HCT116 (cell line): Measurements from ENCODE around the gene PHACTR1. TPM values are rescaled to one million over a fixed set of nuclear protein-coding genes. Genes with fewer than 3 reads are reported as not detected.

Source experiments
- ATAC-seq: fragments of 200-7000 bp; cut with Tn5 transposase; 2 replicates; pipeline ENCODE4 v1.9.1; 2020; ENCODE audit warnings: mild to moderate bottlenecking, moderate library complexity
- BruUV-seq: library from RNA; stranded (reverse); fragments of 400-500 nt; replicated peaks from 2 replicates; lab custom pipeline; 2021; lab: Mats Ljungman, UMichigan
- CTCF ChIA-PET: fragments of 300-600 bp; sonication (Branson Sonifier 250); formaldehyde crosslinking; loops from one replicate; lab custom pipeline; 2021; ENCODE audit warnings: antibody characterized with exemption; lab: Charles Lee
- POLR2A ChIA-PET: fragments of 300-600, 350-600 bp; sonication (Branson Sonifier 250); formaldehyde crosslinking; loops from one replicate; lab custom pipeline; 2021; ENCODE audit warnings: antibody characterized with exemption; lab: Charles Lee
- RAD21 ChIA-PET, 2 experiments: fragments of 300-600 bp; sonication (Branson Sonifier 250); formaldehyde crosslinking; loops; one replicate each; lab custom pipeline; 2023; ENCODE audit warnings: low total read pairs in 2 of 2; ENCODE audit not compliant: uncharacterized antibody in 2 of 2, unreplicated experiment in 2 of 2, low non-redundant PET in 1 of 2; lab: Charles Lee
- DNase-seq: peaks from one replicate; pipeline ENCODE4 v3.0.0-alpha.2; 2010; ENCODE audit warnings: low read depth, low spot score
- H2AFZ ChIP-seq: fragments of 200-600 bp; shearing (Covaris generic), sonication (generic); 2 replicates; pipeline ENCODE4 v1.6.1; 2017; ENCODE audit warnings: low read depth, mixed run types, mixed read lengths, antibody characterized with exemption, low read length; ENCODE audit not compliant: poor library complexity, severe bottlenecking
- H3K27ac ChIP-seq: 2 replicates; pipeline ENCODE4 v1.5.1; 2012; ENCODE audit warnings: low read depth, low read length
- H3K27me3 ChIP-seq: fragments of 200-600 bp; sonication (generic); 2 replicates; pipeline ENCODE4 v1.6.1; 2016; ENCODE audit warnings: mixed run types, low read length, mixed read lengths; ENCODE audit not compliant: insufficient read depth
- H3K36me3 ChIP-seq, 2 experiments: fragments of 200-500 bp in 1 of 2; fragments of 200-600 bp in 1 of 2; sonication (Bioruptor generic) in 1 of 2; sonication (generic) in 1 of 2; 2 replicates each; pipeline versions ENCODE4 v1.5.1 to v1.6.1; 2014 to 2016; ENCODE audit warnings: low read length in 2 of 2, inconsistent platforms in 1 of 2, mixed read lengths in 1 of 2, mixed run types in 1 of 2; ENCODE audit not compliant: insufficient read depth in 2 of 2, control insufficient read depth in 1 of 2
- H3K4me1 ChIP-seq, 2 experiments: fragments of 200-600 bp in 1 of 2; sonication (generic) in 1 of 2; 2 replicates each; pipeline versions ENCODE4 v1.5.1 to v1.6.1; 2012 to 2017; ENCODE audit warnings: low read length in 2 of 2, inconsistent platforms in 1 of 2, mild to moderate bottlenecking in 1 of 2, mixed read lengths in 1 of 2, mixed run types in 1 of 2, moderate library complexity in 1 of 2; ENCODE audit not compliant: insufficient read depth in 2 of 2, control insufficient read depth in 1 of 2
- H3K4me2 ChIP-seq: fragments of 200-600 bp; sonication (generic); 2 replicates; pipeline ENCODE4 v1.6.1; 2017; ENCODE audit warnings: mixed run types, low read length, mixed read lengths
- H3K4me3 ChIP-seq, 2 experiments: fragments of 200-600 bp in 1 of 2; sonication (generic) in 1 of 2; replicated peaks in 1 of 2; 2 replicates each; pipeline ENCODE4 v1.5.1; 2011 to 2016; ENCODE audit warnings: low read length in 2 of 2, control low read depth in 1 of 2, low read depth in 1 of 2, mild to moderate bottlenecking in 1 of 2, mixed read lengths in 1 of 2, mixed run types in 1 of 2
- H3K79me2 ChIP-seq: fragments of 200-600 bp; sonication (generic); 2 replicates; pipeline ENCODE4 v1.6.1; 2017; ENCODE audit warnings: mild to moderate bottlenecking, mixed run types, low read length, moderate library complexity, mixed read lengths; ENCODE audit not compliant: insufficient read depth
- H3K9ac ChIP-seq: fragments of 200-600 bp; sonication (generic); 2 replicates; pipeline ENCODE4 v1.6.1; 2016; ENCODE audit warnings: low read length, mixed read lengths
- H3K9me2 ChIP-seq: fragments of 200-600 bp; sonication (generic), shearing (Covaris generic); 2 replicates; pipeline ENCODE4 v1.6.1; 2017; ENCODE audit warnings: mixed run types, mild to moderate bottlenecking, moderate library complexity; ENCODE audit not compliant: insufficient read depth
- H3K9me3 ChIP-seq, 2 experiments: fragments of 200-500 bp in 1 of 2; fragments of 200-600 bp in 1 of 2; sonication (Bioruptor generic) in 1 of 2; sonication (generic) in 1 of 2; 2 replicates each; pipeline ENCODE4 v1.6.1; 2014 to 2017; ENCODE audit warnings: low read length in 2 of 2, mixed read lengths in 2 of 2, inconsistent platforms in 1 of 2, low read depth in 1 of 2, mild to moderate bottlenecking in 1 of 2, mixed run types in 1 of 2, moderate library complexity in 1 of 2; ENCODE audit not compliant: control insufficient read depth in 1 of 2, insufficient read depth in 1 of 2
- H4K20me1 ChIP-seq: fragments of 200-600 bp; sonication (generic), shearing (Covaris generic); 2 replicates; pipeline ENCODE4 v1.6.1; 2017; ENCODE audit warnings: mixed run types, mild to moderate bottlenecking, moderate library complexity; ENCODE audit not compliant: insufficient read depth
- ATF3 ChIP-seq: IDR thresholded peaks from 2 replicates; pipeline ENCODE4 v1.6.1; 2012
- CBX3 ChIP-seq: IDR thresholded peaks from 2 replicates; pipeline ENCODE4 v1.6.1; 2012; ENCODE audit warnings: low read depth
- CEBPB ChIP-seq: IDR thresholded peaks from 2 replicates; pipeline ENCODE4 v1.6.1; 2012; ENCODE audit warnings: low read depth
- CTCF ChIP-seq, 3 experiments: fragments of 200-600 bp in 1 of 3; sonication (generic) in 1 of 3; IDR thresholded peaks in 2 of 3; conservative IDR thresholded peaks in 1 of 3; 2 replicates each; pipeline ENCODE4 v1.5.1; 2012 to 2017; ENCODE audit warnings: low read depth in 2 of 3, low read length in 2 of 3, antibody characterized with exemption in 1 of 3, borderline replicate concordance in 1 of 3, control low read depth in 1 of 3, mild to moderate bottlenecking in 1 of 3, mixed read lengths in 1 of 3, mixed run types in 1 of 3, moderate library complexity in 1 of 3; ENCODE audit not compliant: insufficient read depth in 1 of 3
- EGR1 ChIP-seq: IDR thresholded peaks from 2 replicates; pipeline ENCODE4 v1.6.1; 2012; ENCODE audit warnings: low read depth
- EZH2 ChIP-seq: fragments of 200-600 bp; sonication (generic); IDR thresholded peaks from 2 replicates; pipeline ENCODE4 v1.6.1; 2017; ENCODE audit warnings: antibody characterized with exemption, mixed run types
- EZH2phosphoT487 ChIP-seq: fragments of 200-600 bp; IDR thresholded peaks from 2 replicates; pipeline ENCODE4 v1.6.1; 2018; ENCODE audit warnings: antibody characterized with exemption, borderline replicate concordance
- FOSL1 ChIP-seq: IDR thresholded peaks from 2 replicates; pipeline ENCODE4 v1.6.1; 2012; ENCODE audit warnings: low read depth
- JUND ChIP-seq: IDR thresholded peaks from 2 replicates; pipeline ENCODE4 v1.6.1; 2012
- MAX ChIP-seq: IDR thresholded peaks from 2 replicates; pipeline ENCODE4 v1.6.1; 2012
- POLR2A ChIP-seq: IDR thresholded peaks from 2 replicates; pipeline ENCODE4 v1.7.0; 2011; ENCODE audit warnings: borderline replicate concordance; ENCODE audit not compliant: insufficient read depth, insufficient read length; ENCODE audit errors: extremely low read depth
- POLR2AphosphoS5 ChIP-seq: IDR thresholded peaks from 2 replicates; pipeline ENCODE4 v1.6.1; 2011; ENCODE audit warnings: mild to moderate bottlenecking, low read depth, low read length, moderate library complexity
- RAD21 ChIP-seq: IDR thresholded peaks from 2 replicates; pipeline ENCODE4 v1.6.1; 2012; ENCODE audit warnings: low read depth, mild to moderate bottlenecking
- REST ChIP-seq: IDR thresholded peaks from 2 replicates; pipeline ENCODE4 v1.6.1; 2012; ENCODE audit warnings: low read depth
- SIN3A ChIP-seq: IDR thresholded peaks from 2 replicates; pipeline ENCODE4 v1.6.1; 2012; ENCODE audit warnings: low read depth
- SP1 ChIP-seq: IDR thresholded peaks from 2 replicates; pipeline ENCODE4 v1.6.1; 2012; ENCODE audit warnings: low read depth
- TCF7L2 ChIP-seq: IDR thresholded peaks from 2 replicates; pipeline ENCODE4 v1.7.0; 2011; ENCODE audit warnings: borderline replicate concordance, inconsistent platforms; ENCODE audit not compliant: insufficient read depth, insufficient read length; ENCODE audit errors: extremely low read depth
- YY1 ChIP-seq: IDR thresholded peaks from 2 replicates; pipeline ENCODE4 v1.6.1; 2011; ENCODE audit warnings: low read length, low read depth, moderate library complexity, mild to moderate bottlenecking; ENCODE audit not compliant: insufficient replicate concordance; ENCODE audit errors: extremely low read depth
- ZFX ChIP-seq: fragments of 450-650 bp; IDR thresholded peaks from 2 replicates; pipeline ENCODE4 v1.6.1; 2017
- ZNF274 ChIP-seq: fragments of 200-500 bp; sonication (Bioruptor generic); IDR thresholded peaks from 2 replicates; pipeline ENCODE4 v1.6.1; 2014; ENCODE audit warnings: mild to moderate bottlenecking, low read depth, low read length, inconsistent platforms
- intact Hi-C: fragments of 100-400 bp; cut with micrococcal nuclease; formaldehyde crosslinking; loops from 2 replicates; pipeline ENCODE4 v1.10.0; 2022
- total RNA-seq: library from RNA; stranded (reverse); gene quantifications from one replicate; pipeline ENCODE4 v1.2.1, GENCODE V29; 2021; ENCODE audit not compliant: unreplicated experiment

The PHACTR1 gene
- total RNA-seq, 1 experiment from 2014 or later, result 0.17 TPM

- CTCF ChIA-PET, result no interaction called here
- H3K9ac ChIP-seq, result no peak overlapping the region
- intact Hi-C loops, result no loop called here
- H3K4me2 ChIP-seq, result no peak overlapping the region
- H3K4me1 ChIP-seq, result no peaks in the 10 kb centered on the region
- no peaks in the 10 kb centered on the region for H3K9me3 ChIP-seq
- TF ChIP-seq CTCF (IDR thresholded peaks at IDR 0.05 in 2 of 3, conservative IDR thresholded peaks at IDR 0.05 in 1 of 3; ENCODE audit: borderline replicate concordance in 1 of 3, insufficient read depth in 1 of 3, low read depth in 2 of 3, low read length in 2 of 3), result no peak
- TF ChIP-seq TCF7L2, result no peak
- no peak for TF ChIP-seq CBX3
- no peak for TF ChIP-seq SIN3A
- TF ChIP-seq ZNF274, result no peak
- TF ChIP-seq EZH2phosphoT487, result no peak
- TF ChIP-seq REST, result no peak
- TF ChIP-seq ZFX, result no peak
- no peak for TF ChIP-seq ATF3
- no peak for TF ChIP-seq RAD21
- TF ChIP-seq FOSL1, result no peak
- no peak for TF ChIP-seq EZH2
- no peak for TF ChIP-seq JUND
- no peak for TF ChIP-seq POLR2A
- no peak for TF ChIP-seq MAX
- TF ChIP-seq SP1, result no peak
- no peak for TF ChIP-seq POLR2AphosphoS5
- TF ChIP-seq EGR1, result no peak
- no peak for TF ChIP-seq CEBPB
- TF ChIP-seq YY1, result no peak
- H2AFZ ChIP-seq, result no peak overlapping the region
- H3K27ac ChIP-seq, result no peak overlapping the region
- DNase-seq (no peak), ATAC-seq (no peak)
- peaks cover 29% of the 10 kb centered on the region; the same call in 1 of the 2 replicates for H3K27me3 ChIP-seq
- no peaks in the 10 kb centered on the region for H3K79me2 ChIP-seq
- no peak overlapping the region for H3K4me3 ChIP-seq
- H4K20me1 ChIP-seq, result no peaks in the 10 kb centered on the region
- RAD21 ChIA-PET, result no interaction called here
- no peaks in the 10 kb centered on the region for H3K9me2 ChIP-seq
- no peaks in the 10 kb centered on the region for H3K36me3 ChIP-seq
- BruUV-seq, result no TSS peak
- POLR2A ChIA-PET, result no interaction called here
These were observed 342.5 kb downstream of the PHACTR1 start for GRCh38 chr6:13059026-13059425.
